ENCODE measurements around the gene ENKUR. TPM values are rescaled to one million over a fixed set of nuclear protein-coding genes. Genes with fewer than 3 reads are reported as not detected.

ENKUR gene
- total and polyA plus RNA-seq, 2 experiments from 2014 or later = 1.6 to 3.1 TPM

GRCh38 chr10:24995072-24995471, 20.9 kb downstream of the ENKUR start:
- DNase-seq (ENCODE audit: low spot score) = no peak
- no peak overlapping the region for H2AFZ ChIP-seq
- H3K9me3 ChIP-seq (ENCODE audit: low read depth) = no peaks in the 10 kb centered on the region
- no peak overlapping the region for H3K27ac ChIP-seq
- no peaks in the 10 kb centered on the region for H4K20me1 ChIP-seq (ENCODE audit: insufficient read depth, poor library complexity, severe bottlenecking)
- no peak overlapping the region for H3K4me3 ChIP-seq
- no peak overlapping the region for H3K4me2 ChIP-seq
- H3K4me1 ChIP-seq (ENCODE audit: insufficient read depth) = peaks cover 5% of the 10 kb centered on the region
- H3K27me3 ChIP-seq = no peaks in the 10 kb centered on the region
- TF ChIP-seq EZH2phosphoT487 (IDR thresholded peaks at IDR 0.05; ENCODE audit: low read depth, severe bottlenecking, unreplicated experiment) (no peak), CTCF (IDR thresholded peaks at IDR 0.05; ENCODE audit: poor library complexity) (no peak), EZH2 (IDR thresholded peaks at IDR 0.05; ENCODE audit: borderline replicate concordance) (no peak)
- no peaks in the 10 kb centered on the region for H3K36me3 ChIP-seq (replicated peaks; ENCODE audit: insufficient read depth, low read depth)
- no peaks in the 10 kb centered on the region for H3K9me2 ChIP-seq (replicated peaks; ENCODE audit: insufficient read depth)
- H3K79me2 ChIP-seq = no peaks in the 10 kb centered on the region

- Histone ChIP-seq H2AFZ (no peak overlapping the region), H3K27ac (peak overlapping the region; percentile 34), H3K4me3 (no peak overlapping the region), H3K9me3 (ENCODE audit: low read depth) (no peaks in the 10 kb centered on the region), H3K79me2 (no peaks in the 10 kb centered on the region), H3K27me3 (no peaks in the 10 kb centered on the region), H3K4me1 (ENCODE audit: insufficient read depth) (peaks cover 5% of the 10 kb centered on the region), H3K36me3 (replicated peaks; ENCODE audit: insufficient read depth, low read depth) (no peaks in the 10 kb centered on the region), H3K9me2 (replicated peaks; ENCODE audit: insufficient read depth) (no peaks in the 10 kb centered on the region), H3K4me2 (no peak overlapping the region), H4K20me1 (ENCODE audit: insufficient read depth, poor library complexity, severe bottlenecking) (no peaks in the 10 kb centered on the region)
- WGBS (ENCODE audit: low lambda C conversion rate, missing lambda C conversion rate) = 96% methylated on average over 1 of the region's 1 CpG
- no peak for DNase-seq (ENCODE audit: low spot score)
- TF ChIP-seq CTCF (IDR thresholded peaks at IDR 0.05; ENCODE audit: poor library complexity) (no peak), EZH2phosphoT487 (IDR thresholded peaks at IDR 0.05; ENCODE audit: low read depth, severe bottlenecking, unreplicated experiment) (no peak), EZH2 (IDR thresholded peaks at IDR 0.05; ENCODE audit: borderline replicate concordance) (no peak)
Observed at GRCh38 chr10:24993237-24993958, 22.6 kb downstream of the ENKUR start.

- Histone ChIP-seq H2AFZ (no peak overlapping the region), H4K20me1 (ENCODE audit: insufficient read depth, poor library complexity, severe bottlenecking) (no peaks in the 10 kb centered on the region), H3K4me2 (no peak overlapping the region), H3K9me2 (replicated peaks; ENCODE audit: insufficient read depth) (no peaks in the 10 kb centered on the region), H3K36me3 (replicated peaks; ENCODE audit: insufficient read depth, low read depth) (no peaks in the 10 kb centered on the region), H3K27me3 (no peaks in the 10 kb centered on the region), H3K9me3 (ENCODE audit: low read depth) (no peaks in the 10 kb centered on the region), H3K79me2 (no peaks in the 10 kb centered on the region), H3K4me3 (no peak overlapping the region), H3K4me1 (ENCODE audit: insufficient read depth) (peaks cover 5% of the 10 kb centered on the region), H3K27ac (no peak overlapping the region)
- no peak for DNase-seq (ENCODE audit: low spot score)
- WGBS (ENCODE audit: low lambda C conversion rate, missing lambda C conversion rate) = 83% methylated on average over 3 of the region's 3 CpGs
- TF ChIP-seq EZH2phosphoT487 (IDR thresholded peaks at IDR 0.05; ENCODE audit: low read depth, severe bottlenecking, unreplicated experiment) = no peak
Observed at GRCh38 chr10:24992512-24993133, 23.3 kb downstream of the ENKUR start.

- no peaks in the 10 kb centered on the region for H4K20me1 ChIP-seq (ENCODE audit: insufficient read depth, poor library complexity, severe bottlenecking)
- DNase-seq (ENCODE audit: low spot score) = no peak
- 97% methylated on average over 13 of the region's 13 CpGs for WGBS (ENCODE audit: low lambda C conversion rate, missing lambda C conversion rate)
- H3K36me3 ChIP-seq (replicated peaks; ENCODE audit: insufficient read depth, low read depth) = no peaks in the 10 kb centered on the region
- TF ChIP-seq EZH2phosphoT487 (IDR thresholded peaks at IDR 0.05; ENCODE audit: low read depth, severe bottlenecking, unreplicated experiment) = no peak
- no peak overlapping the region for H3K27ac ChIP-seq
- H3K79me2 ChIP-seq = no peaks in the 10 kb centered on the region
- H3K9me3 ChIP-seq (ENCODE audit: low read depth) = no peaks in the 10 kb centered on the region
- H3K27me3 ChIP-seq = no peaks in the 10 kb centered on the region
- H3K4me3 ChIP-seq = no peak overlapping the region
- no peak overlapping the region for H3K4me2 ChIP-seq
- H3K9me2 ChIP-seq (replicated peaks; ENCODE audit: insufficient read depth) = no peaks in the 10 kb centered on the region
- H3K4me1 ChIP-seq (ENCODE audit: insufficient read depth) = peaks cover 5% of the 10 kb centered on the region
- no peak overlapping the region for H2AFZ ChIP-seq
Observed at GRCh38 chr10:24991298-24991697, 24.7 kb downstream of the ENKUR start.

Data from hepatocyte (in vitro differentiated cells).